IPS-18a (cell line): ENCODE data around the gene MAN2A1.

Experiments
- H3K27ac ChIP-seq: one replicate; pipeline ENCODE4 v1.5.1; 2013; ENCODE audit warnings: low read length
- H3K27me3 ChIP-seq: one replicate; pipeline ENCODE4 v1.6.1; 2013; ENCODE audit warnings: mild to moderate bottlenecking, low read length; ENCODE audit not compliant: control insufficient read depth, insufficient read depth
- H3K36me3 ChIP-seq: one replicate; pipeline ENCODE4 v1.6.1; 2013; ENCODE audit warnings: low read depth, low read length; ENCODE audit not compliant: control insufficient read depth
- H3K4me1 ChIP-seq: one replicate; pipeline ENCODE4 v1.6.1; 2013; ENCODE audit warnings: low read depth, low read length; ENCODE audit not compliant: control insufficient read depth
- H3K4me3 ChIP-seq: one replicate; pipeline ENCODE4 v1.5.1; 2013; ENCODE audit warnings: low read length
- H3K9ac ChIP-seq: one replicate; pipeline ENCODE4 v1.6.1; 2013; ENCODE audit warnings: mild to moderate bottlenecking, low read length, moderate library complexity
- H3K9me3 ChIP-seq: one replicate; pipeline ENCODE4 v1.6.1; 2013; ENCODE audit warnings: low read depth, low read length; ENCODE audit not compliant: control insufficient read depth

Gene MAN2A1

GRCh38 chr5:109762821-109763220 lies 73.1 kb downstream of the MAN2A1 start:
- Histone ChIP-seq H3K9me3 (no peaks in the 10 kb centered on the region), H3K4me3 (no peak overlapping the region), H3K27ac (no peak overlapping the region), H3K9ac (no peak overlapping the region), H3K4me1 (no peaks in the 10 kb centered on the region), H3K36me3 (peaks cover 8% of the 10 kb centered on the region), H3K27me3 (no peaks in the 10 kb centered on the region)

GRCh38 chr5:109767184-109767995 lies 77.7 kb downstream of the MAN2A1 start:
- no peak overlapping the region for H3K27ac ChIP-seq
- H3K9ac ChIP-seq, result no peak overlapping the region
- no peaks in the 10 kb centered on the region for H3K27me3 ChIP-seq
- H3K36me3 ChIP-seq, result peaks cover 18% of the 10 kb centered on the region
- no peak overlapping the region for H3K4me3 ChIP-seq
- H3K4me1 ChIP-seq, result no peaks in the 10 kb centered on the region
- H3K9me3 ChIP-seq, result no peaks in the 10 kb centered on the region

DNA sequence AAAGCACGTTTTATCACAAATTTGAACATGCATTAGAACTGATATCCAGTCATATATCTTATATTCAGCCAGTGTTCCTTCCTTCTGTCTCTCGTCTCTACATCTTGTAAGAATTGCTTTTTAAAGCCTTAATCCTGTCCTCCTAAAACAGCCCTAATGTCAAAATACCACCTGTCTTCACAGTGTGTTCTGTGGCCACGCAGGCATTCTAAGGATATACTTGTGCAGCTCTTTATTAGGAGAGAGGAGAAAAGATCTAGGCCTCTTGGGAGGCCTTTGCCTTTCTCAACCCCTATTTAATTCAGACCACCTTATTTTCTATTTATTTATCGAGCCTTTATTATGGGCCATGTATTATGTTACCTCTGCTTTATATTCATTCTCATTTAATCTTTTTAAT lies 78.3 kb downstream of the MAN2A1 start:
- Histone ChIP-seq H3K9ac (no peak overlapping the region), H3K4me3 (no peak overlapping the region), H3K9me3 (no peaks in the 10 kb centered on the region), H3K27ac (no peak overlapping the region), H3K4me1 (no peaks in the 10 kb centered on the region), H3K27me3 (no peaks in the 10 kb centered on the region), H3K36me3 (peaks cover 13% of the 10 kb centered on the region)

DNA sequence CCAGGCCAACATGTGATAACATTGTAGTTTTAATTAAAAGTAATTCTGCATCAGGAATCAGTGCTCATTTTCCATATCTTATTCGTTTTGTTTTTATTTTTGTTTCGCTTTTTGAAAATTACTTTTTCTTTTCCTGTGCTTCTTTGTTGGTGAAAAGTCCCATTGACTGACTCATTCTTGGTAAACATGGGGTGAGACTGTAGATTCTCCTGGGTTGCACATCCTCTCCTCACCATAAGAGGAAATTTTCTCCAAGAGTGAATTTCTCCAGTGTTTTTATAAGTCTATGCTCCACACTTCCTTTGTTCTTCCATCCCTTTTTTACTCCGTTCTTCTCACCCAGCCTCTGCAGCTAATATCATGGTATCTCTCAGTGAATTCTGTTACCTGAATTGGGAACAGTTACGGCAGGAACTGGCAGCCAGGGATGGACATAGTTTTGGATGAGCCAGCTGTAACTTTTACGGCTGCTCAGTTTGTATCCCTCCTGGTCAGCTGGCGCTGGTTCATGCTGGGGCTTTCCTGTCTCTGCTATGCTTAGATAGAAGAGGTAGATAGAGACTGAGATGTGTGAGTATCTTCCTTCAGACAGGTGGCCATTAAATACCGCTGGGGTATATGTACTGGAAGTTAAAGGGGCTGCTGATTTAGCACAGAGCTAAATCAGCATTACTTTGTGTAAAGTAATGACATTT lies 80.0 kb downstream of the MAN2A1 start:
- H3K27ac ChIP-seq, result no peak overlapping the region
- peaks cover 19% of the 10 kb centered on the region for H3K36me3 ChIP-seq
- H3K4me3 ChIP-seq, result no peak overlapping the region
- H3K9ac ChIP-seq, result no peak overlapping the region
- H3K27me3 ChIP-seq, result no peaks in the 10 kb centered on the region
- H3K9me3 ChIP-seq, result no peaks in the 10 kb centered on the region
- H3K4me1 ChIP-seq, result no peaks in the 10 kb centered on the region

- H3K4me3 ChIP-seq, result no peak overlapping the region
- H3K36me3 ChIP-seq, result peaks cover 22% of the 10 kb centered on the region
- no peaks in the 10 kb centered on the region for H3K4me1 ChIP-seq
- H3K27me3 ChIP-seq, result no peaks in the 10 kb centered on the region
- H3K9ac ChIP-seq, result no peak overlapping the region
- no peak overlapping the region for H3K27ac ChIP-seq
- H3K9me3 ChIP-seq, result no peaks in the 10 kb centered on the region
Observed at GRCh38 chr5:109775130-109775529, 85.4 kb downstream of the MAN2A1 start.

GRCh38 chr5:109779036-109779735 lies 89.5 kb downstream of the MAN2A1 start:
- Histone ChIP-seq H3K36me3 (peaks cover 18% of the 10 kb centered on the region), H3K27me3 (no peaks in the 10 kb centered on the region), H3K9me3 (no peaks in the 10 kb centered on the region), H3K9ac (no peak overlapping the region), H3K4me1 (no peaks in the 10 kb centered on the region), H3K27ac (no peak overlapping the region), H3K4me3 (no peak overlapping the region)

DNA sequence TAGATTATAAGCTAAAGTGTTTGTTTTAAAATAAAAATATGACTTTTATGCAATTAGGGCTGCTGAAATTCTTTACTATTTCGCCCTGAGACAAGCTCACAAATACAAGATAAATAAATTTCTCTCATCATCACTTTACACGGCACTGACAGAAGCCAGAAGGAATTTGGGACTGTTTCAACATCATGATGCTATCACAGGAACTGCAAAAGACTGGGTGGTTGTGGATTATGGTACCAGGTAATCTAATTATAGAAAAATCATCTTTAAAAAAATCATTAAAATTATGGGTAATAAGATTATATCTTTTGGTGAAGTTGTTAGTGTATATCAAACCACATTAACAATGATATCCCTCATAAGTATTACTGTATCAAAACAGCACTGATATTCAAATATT lies 95.0 kb downstream of the MAN2A1 start:
- Histone ChIP-seq H3K36me3 (peaks cover 22% of the 10 kb centered on the region), H3K4me1 (no peaks in the 10 kb centered on the region), H3K9me3 (no peaks in the 10 kb centered on the region), H3K4me3 (no peak overlapping the region), H3K27me3 (no peaks in the 10 kb centered on the region), H3K9ac (no peak overlapping the region), H3K27ac (no peak overlapping the region)

DNA sequence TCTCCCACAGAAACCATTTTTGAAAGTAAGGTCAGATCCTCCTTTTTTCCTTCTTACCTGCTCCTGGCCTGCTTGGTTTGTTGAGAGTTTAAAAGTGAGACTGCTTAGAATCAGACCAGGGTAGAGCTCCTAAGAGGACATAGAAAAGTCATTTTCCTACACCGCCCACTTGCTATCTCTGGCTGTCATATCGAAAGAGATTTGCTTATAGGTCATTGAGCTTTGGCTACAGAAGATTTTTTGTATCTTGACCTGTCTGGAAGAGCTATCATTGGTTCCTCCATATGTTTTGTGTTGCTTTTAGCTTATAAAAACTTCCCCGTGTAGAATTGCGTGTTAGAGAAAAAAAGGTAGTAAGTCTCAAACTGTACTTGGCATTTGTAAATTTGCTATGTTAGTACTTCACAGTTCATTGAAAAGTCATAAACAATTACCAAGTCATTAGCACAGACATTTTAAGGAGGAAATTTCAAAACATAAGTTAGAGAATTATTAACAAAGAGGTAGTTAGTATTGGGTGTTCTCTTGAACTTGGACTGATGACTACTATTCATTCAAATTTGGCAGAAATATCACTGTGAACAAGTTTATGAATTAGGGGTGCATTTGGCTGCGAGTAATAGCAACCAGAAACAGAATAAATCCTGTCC lies 96.6 kb downstream of the MAN2A1 start:
- Histone ChIP-seq H3K4me1 (no peaks in the 10 kb centered on the region), H3K4me3 (no peak overlapping the region), H3K9me3 (peaks cover 3% of the 10 kb centered on the region), H3K27ac (no peak overlapping the region), H3K36me3 (peaks cover 22% of the 10 kb centered on the region), H3K27me3 (no peaks in the 10 kb centered on the region), H3K9ac (no peak overlapping the region)

DNA sequence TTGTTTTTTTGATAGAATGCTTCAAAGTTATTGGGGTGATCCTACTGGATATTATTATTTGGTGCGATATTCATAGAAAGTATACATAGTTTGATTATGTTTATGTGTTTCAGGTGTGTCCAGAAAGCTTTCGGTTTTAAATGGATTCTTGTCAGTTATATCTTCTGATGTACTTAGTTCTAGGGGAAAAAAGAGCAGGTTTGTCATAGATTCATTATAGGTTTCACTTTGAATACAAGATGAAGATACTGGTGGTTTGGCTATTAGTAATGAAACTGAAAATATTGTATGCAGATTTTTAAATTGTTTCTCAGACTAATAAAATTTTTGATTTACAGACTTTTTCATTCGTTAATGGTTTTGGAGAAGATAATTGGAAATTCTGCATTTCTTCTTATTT lies 98.9 kb downstream of the MAN2A1 start:
- Histone ChIP-seq H3K9me3 (peaks cover 16% of the 10 kb centered on the region), H3K36me3 (peaks cover 34% of the 10 kb centered on the region), H3K4me1 (no peaks in the 10 kb centered on the region), H3K4me3 (no peak overlapping the region), H3K9ac (no peak overlapping the region), H3K27me3 (no peaks in the 10 kb centered on the region), H3K27ac (no peak overlapping the region)

GRCh38 chr5:109792613-109793012 lies 102.9 kb downstream of the MAN2A1 start:
- Histone ChIP-seq H3K27me3 (no peaks in the 10 kb centered on the region), H3K27ac (no peak overlapping the region), H3K4me1 (no peaks in the 10 kb centered on the region), H3K4me3 (no peak overlapping the region), H3K9me3 (peaks cover 16% of the 10 kb centered on the region), H3K9ac (no peak overlapping the region), H3K36me3 (peaks cover 44% of the 10 kb centered on the region)

DNA sequence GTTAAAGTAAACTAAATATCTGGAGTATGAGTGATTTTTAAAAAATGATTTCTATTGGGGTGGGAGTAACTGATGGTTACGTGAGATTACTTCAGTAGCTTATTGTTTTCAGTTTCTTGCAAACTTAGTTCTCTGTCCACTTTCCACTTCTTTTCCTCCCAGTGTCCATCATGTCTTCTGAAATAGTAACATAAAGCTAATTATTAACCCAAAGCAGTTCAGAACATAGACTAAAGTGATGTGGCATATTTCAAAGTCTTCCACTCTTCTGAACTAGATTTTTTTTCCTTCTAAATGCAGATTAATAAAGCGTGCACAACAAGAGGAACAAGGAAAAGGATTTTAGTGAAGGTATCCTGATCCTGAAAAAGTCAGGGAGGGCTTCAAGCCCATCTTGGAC lies 114.1 kb downstream of the MAN2A1 start:
- H3K27ac ChIP-seq, result no peak overlapping the region
- H3K4me1 ChIP-seq, result peaks cover 14% of the 10 kb centered on the region
- H3K36me3 ChIP-seq, result peaks cover 5% of the 10 kb centered on the region
- no peaks in the 10 kb centered on the region for H3K9me3 ChIP-seq
- H3K4me3 ChIP-seq, result no peak overlapping the region
- no peak overlapping the region for H3K9ac ChIP-seq
- no peaks in the 10 kb centered on the region for H3K27me3 ChIP-seq
